ENCODE data around the gene AHCTF1. TPM values are rescaled to one million over a fixed set of nuclear protein-coding genes. Genes with fewer than 3 reads are reported as not detected.

Gene AHCTF1
- total and polyA plus RNA-seq, 2 of the 8 experiments (the other 6 are each of a cell fraction or from before 2014, with no cell fraction given), result 7.9 to 44.5 TPM

DNA sequence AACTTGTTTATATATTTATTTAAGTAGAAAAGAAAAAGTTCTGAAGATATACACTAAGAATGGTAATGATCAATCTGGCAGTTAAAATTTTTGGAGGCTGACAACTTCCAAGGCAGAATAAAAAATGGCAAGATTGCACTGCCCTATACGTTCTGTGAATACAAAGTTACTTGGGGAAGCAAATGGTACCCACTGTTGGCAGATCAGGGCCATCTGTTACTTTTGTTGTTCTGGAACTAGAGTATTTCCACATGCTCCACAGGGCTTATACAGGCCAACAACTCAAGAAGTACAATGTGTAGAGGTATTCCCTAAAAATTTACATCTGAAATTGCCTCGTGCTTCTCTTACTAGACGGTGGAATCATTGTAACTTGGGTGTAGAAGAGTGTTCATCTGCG, 53.2 kb downstream of the AHCTF1 start:
- no peak overlapping the region for H3K18ac ChIP-seq (ENCODE audit: extremely low read depth, low read length)
- H2BK5ac ChIP-seq (ENCODE audit: low read depth, low read length), result no peak overlapping the region
- no peak overlapping the region for H3K9ac ChIP-seq (replicated peaks in 1 of 4; ENCODE audit: extremely low read depth in 1 of 4, low read depth in 3 of 4, low read length in 3 of 4)
- H3K79me2 ChIP-seq (ENCODE audit: control insufficient read depth in 1 of 2, insufficient read depth in 2 of 2, low read length in 2 of 2), result peaks cover 0 to 7% of the 10 kb centered on the region in 2 experiments; a peak in 1 of 4 replicates
- POLR2A ChIA-PET (ENCODE audit: partially characterized antibody), result no interaction called here
- H3K4me2 ChIP-seq (ENCODE audit: insufficient read depth in 1 of 2, low read depth in 2 of 2, low read length in 2 of 2), result no peak overlapping the region
- no peak overlapping the region for H3K4ac ChIP-seq (replicated peaks; ENCODE audit: insufficient read length, low read depth, low read length)
- DNase-seq (ENCODE audit: low read depth in 1 of 2, low spot score in 2 of 2) (no peak), FAIRE-seq (no peak)
- H3K36me3 ChIP-seq (ENCODE audit: control insufficient read depth in 2 of 4, insufficient read depth in 4 of 4, low read length in 3 of 4), result peaks cover 3 to 47% (median 19%) of the 10 kb centered on the region in 4 experiments; a peak in 5 of 8 replicates
- H2AK5ac ChIP-seq (ENCODE audit: low read depth, low read length), result no peak overlapping the region
- no peak overlapping the region for H3K56ac ChIP-seq (replicated peaks; ENCODE audit: insufficient read length, low read depth, low read length)
- H4K91ac ChIP-seq (replicated peaks; ENCODE audit: insufficient read length, low read length), result no peak overlapping the region
- H3K23ac ChIP-seq (ENCODE audit: insufficient read length), result no peak overlapping the region
- peaks cover 3 to 8% of the 10 kb centered on the region in 2 experiments for H4K20me1 ChIP-seq (replicated peaks in 1 of 2; ENCODE audit: control insufficient read depth in 1 of 2, insufficient read depth in 2 of 2, low read length in 2 of 2)
- no peaks in the 10 kb centered on the region for H3K4me1 ChIP-seq (replicated peaks in 1 of 4; ENCODE audit: control insufficient read depth in 3 of 4, insufficient read depth in 4 of 4, low read length in 3 of 4)
- H2BK20ac ChIP-seq (ENCODE audit: low read length), result no peak overlapping the region
- H3K27ac ChIP-seq (ENCODE audit: low read depth, low read length), result no peak overlapping the region
- H4K8ac ChIP-seq (ENCODE audit: extremely low read depth, insufficient read depth, low read length), result no peak overlapping the region
- H2BK15ac ChIP-seq (ENCODE audit: low read length), result no peak overlapping the region
- H2BK120ac ChIP-seq (replicated peaks; ENCODE audit: low read depth, low read length), result no peak overlapping the region
- H3K79me1 ChIP-seq (ENCODE audit: low read depth, low read length), result no peaks in the 10 kb centered on the region
- H3K27me3 ChIP-seq (replicated peaks in 1 of 4; ENCODE audit: control insufficient read depth in 3 of 4, extremely low read depth in 1 of 4, insufficient read depth in 3 of 4, low read length in 3 of 4), result no peaks in the 10 kb centered on the region
- no peak overlapping the region for H2AFZ ChIP-seq (ENCODE audit: low read length)
- H4K5ac ChIP-seq (ENCODE audit: insufficient read length, low read depth, low read length), result no peak overlapping the region
- H3K14ac ChIP-seq (ENCODE audit: insufficient read length), result no peak overlapping the region
- H3K9me3 ChIP-seq (ENCODE audit: insufficient read depth in 2 of 2, low read depth in 1 of 2, low read length in 1 of 2), result no peaks in the 10 kb centered on the region
- H2BK12ac ChIP-seq (ENCODE audit: low read depth, low read length), result no peak overlapping the region
- TF ChIP-seq RAD21 (IDR thresholded peaks at IDR 0.05 in 1 of 2, conservative IDR thresholded peaks at IDR 0.05 in 1 of 2; ENCODE audit: low read depth in 2 of 2, low read length in 2 of 2) (no peak), HDAC2 (IDR thresholded peaks at IDR 0.05; ENCODE audit: borderline replicate concordance in 1 of 2, low read depth in 2 of 2, low read length in 2 of 2) (no peak), JUND (IDR thresholded peaks at IDR 0.05; ENCODE audit: low read length) (no peak), TCF12 (IDR thresholded peaks at IDR 0.05; ENCODE audit: low read depth, low read length) (no peak), CREB1 (IDR thresholded peaks at IDR 0.05) (no peak)
- H3K4me3 ChIP-seq (ENCODE audit: extremely low read depth in 1 of 4, insufficient read depth in 2 of 4, low read depth in 3 of 4, low read length in 4 of 4), result no peak overlapping the region
- CTCF ChIA-PET (ENCODE audit: partially characterized antibody), result interaction anchor here (1.1 kb wide), 1 partner anchor 19 kb away, joined by 3 read pairs; no protein-coding TSS in a partner anchor
- 91% methylated on average over 4 of the region's 4 CpGs; no CpG with 5 or more reads in 1 of the 2 experiments for WGBS, 2 experiments (ENCODE audit: extremely low coverage in 1 of 2, insufficient coverage in 1 of 2, insufficient read length in 1 of 2, insufficient replicate concordance in 2 of 2, low coverage in 1 of 2, low lambda C conversion rate in 2 of 2, missing lambda C conversion rate in 1 of 2)
- H3K23me2 ChIP-seq (ENCODE audit: low read depth, low read length), result no peaks in the 10 kb centered on the region
